ENCODE data around the gene SDHAF2. TPM values are rescaled to one million over a fixed set of nuclear protein-coding genes. Genes with fewer than 3 reads are reported as not detected.

Gene SDHAF2
- total and polyA plus RNA-seq, 11 donors = 25.7 to 124 (median 34.5) TPM

- Histone ChIP-seq H3K4me1 (no peaks in the 10 kb centered on the region), H3K36me3 (peaks cover 0 to 97% (median 80%) of the 10 kb centered on the region in 9 donors), H3K4me3 (no peak overlapping the region), H3K27ac (no peak overlapping the region), H3K9me3 (no peaks in the 10 kb centered on the region), H3K27me3 (no peaks in the 10 kb centered on the region)
- no peak for DNase-seq
- WGBS, 4 donors = 91 to 96% (median 94%) methylated on average over 2 of the region's 2 CpGs
- TF ChIP-seq POLR2A (IDR thresholded peaks at IDR 0.05) (no peak), CTCF (IDR thresholded peaks at IDR 0.05) (no peak)
- intact Hi-C loops (cut with DNase I) = no loop called here
- no peak for ATAC-seq
These were observed 28.4 kb upstream of the SDHAF2 start for GRCh38 chr11:61401573-61401972.

GRCh38 chr11:61403658-61404057 lies 26.3 kb upstream of the SDHAF2 start:
- TF ChIP-seq CTCF (IDR thresholded peaks at IDR 0.05) (no peak), POLR2A (IDR thresholded peaks at IDR 0.05) (no peak)
- WGBS, 4 donors = 92 to 100% (median 95%) methylated on average over 1 of the region's 1 CpG
- Histone ChIP-seq H3K9me3 (no peaks in the 10 kb centered on the region), H3K4me1 (no peaks in the 10 kb centered on the region), H3K36me3 (peaks cover 0 to 98% (median 86%) of the 10 kb centered on the region in 9 donors), H3K27me3 (no peaks in the 10 kb centered on the region), H3K27ac (no peak overlapping the region), H3K4me3 (no peak overlapping the region)
- intact Hi-C loops (cut with DNase I) = no loop called here
- DNase-seq (no peak), ATAC-seq (no peak)

- H3K27me3 ChIP-seq = no peaks in the 10 kb centered on the region
- no peak for ATAC-seq
- intact Hi-C loops (cut with DNase I) = no loop called here
- H3K36me3 ChIP-seq = peaks cover 0 to 98% (median 86%) of the 10 kb centered on the region in 9 donors
- whole genome bisulfite sequencing, 4 donors = 58 to 69% (median 65%) methylated on average over 5 of the region's 5 CpGs
- no peaks in the 10 kb centered on the region for H3K9me3 ChIP-seq
- TF ChIP-seq POLR2A (IDR thresholded peaks at IDR 0.05) (no peak), CTCF (IDR thresholded peaks at IDR 0.05) (no peak)
- H3K4me1 ChIP-seq = no peaks in the 10 kb centered on the region
- no peak overlapping the region for H3K4me3 ChIP-seq
- DNase-seq = no peak
- no peak overlapping the region for H3K27ac ChIP-seq
These were observed 25.8 kb upstream of the SDHAF2 start for GRCh38 chr11:61404103-61404502.

GRCh38 chr11:61404641-61405040 lies 25.3 kb upstream of the SDHAF2 start:
- H3K27ac ChIP-seq = no peak overlapping the region
- TF ChIP-seq POLR2A (IDR thresholded peaks at IDR 0.05) (no peak), CTCF (IDR thresholded peaks at IDR 0.05) (no peak)
- no peaks in the 10 kb centered on the region for H3K4me1 ChIP-seq
- H3K4me3 ChIP-seq = no peak overlapping the region
- WGBS, 4 donors = 83 to 86% (median 85%) methylated on average over 4 of the region's 4 CpGs
- no peaks in the 10 kb centered on the region for H3K27me3 ChIP-seq
- DNase-seq (no peak), ATAC-seq (no peak)
- peaks cover 0 to 100% (median 89%) of the 10 kb centered on the region in 9 donors for H3K36me3 ChIP-seq
- intact Hi-C loops (cut with DNase I) = no loop called here
- H3K9me3 ChIP-seq = no peaks in the 10 kb centered on the region

Data from heart left ventricle (tissue), 16 donors.